MM.1S (cell line): Measurements from ENCODE around the gene HS6ST1.

ENCODE experiments used
- DNase-seq: peaks from one replicate; pipeline ENCODE4 v3.0.0-alpha.2; 2015
- H2AFZ ChIP-seq: fragments of 300-600 bp; sonication (generic); 2 replicates; pipeline ENCODE4 v1.6.0; 2016; ENCODE audit warnings: antibody characterized with exemption, low read length
- H3F3A ChIP-seq: fragments of 300-600 bp; sonication (generic); 2 replicates; pipeline ENCODE4 v1.6.1; 2016; ENCODE audit warnings: mild to moderate bottlenecking, antibody characterized with exemption, low read length, moderate library complexity, mixed read lengths; ENCODE audit not compliant: insufficient read depth
- H3K27ac ChIP-seq: fragments of 300-600 bp; sonication (generic); 2 replicates; pipeline ENCODE4 v1.5.1; 2016; ENCODE audit warnings: mild to moderate bottlenecking, low read length
- H3K27me3 ChIP-seq: fragments of 300-600 bp; sonication (generic); replicated peaks from 2 replicates; pipeline ENCODE4 v1.6.0; 2016; ENCODE audit warnings: low read length; ENCODE audit not compliant: insufficient read depth
- H3K36me3 ChIP-seq: fragments of 300-600 bp; sonication (generic); replicated peaks from 2 replicates; pipeline ENCODE4 v1.6.1; 2016; ENCODE audit warnings: mild to moderate bottlenecking, low read length, mixed read lengths; ENCODE audit not compliant: insufficient read depth
- H3K4me1 ChIP-seq: fragments of 300-600 bp; sonication (generic); 2 replicates; pipeline ENCODE4 v1.6.1; 2016; ENCODE audit warnings: low read length, mixed read lengths
- H3K4me2 ChIP-seq: fragments of 300-600 bp; sonication (generic); 2 replicates; pipeline ENCODE4 v1.6.0; 2016; ENCODE audit warnings: low read depth, low read length
- H3K4me3 ChIP-seq: fragments of 300-600 bp; sonication (generic); 2 replicates; pipeline ENCODE4 v1.5.1; 2016; ENCODE audit warnings: low read length, mixed read lengths
- H3K79me2 ChIP-seq: fragments of 300-600 bp; sonication (generic); 2 replicates; pipeline ENCODE4 v1.6.1; 2016; ENCODE audit warnings: mixed run types, low read length, mixed read lengths
- H3K9ac ChIP-seq: fragments of 300-600 bp; sonication (generic); 2 replicates; pipeline ENCODE4 v1.6.1; 2016; ENCODE audit warnings: low read length, mixed read lengths
- H3K9me2 ChIP-seq: fragments of 300-600 bp; sonication (generic); replicated peaks from 2 replicates; pipeline ENCODE4 v1.6.1; 2016; ENCODE audit warnings: mild to moderate bottlenecking, low read length, mixed read lengths; ENCODE audit not compliant: insufficient read depth
- H3K9me3 ChIP-seq: fragments of 300-600 bp; sonication (generic); replicated peaks from 2 replicates; pipeline ENCODE4 v1.6.1; 2016; ENCODE audit warnings: mild to moderate bottlenecking, low read length, mixed read lengths; ENCODE audit not compliant: insufficient read depth
- H4K20me1 ChIP-seq: fragments of 300-600 bp; sonication (generic); 2 replicates; pipeline ENCODE4 v1.6.1; 2016; ENCODE audit warnings: mild to moderate bottlenecking, low read length, moderate library complexity, mixed read lengths; ENCODE audit not compliant: insufficient read depth
- CTCF ChIP-seq: fragments of 300-600 bp; sonication (generic); IDR thresholded peaks from 2 replicates; pipeline ENCODE4 v1.5.1; 2016; ENCODE audit warnings: antibody characterized with exemption, low read length, mixed read lengths
- EZH2 ChIP-seq: fragments of 300-600 bp; sonication (generic); optimal IDR thresholded peaks from 2 replicates; pipeline ENCODE3; 2017; ENCODE audit warnings: low read depth, mild to moderate bottlenecking, antibody characterized with exemption, low read length, mixed read lengths
- EZH2phosphoT487 ChIP-seq: fragments of 300-600 bp; sonication (generic); IDR thresholded peaks from 2 replicates; pipeline ENCODE4 v1.6.1; 2018; ENCODE audit warnings: antibody characterized with exemption, low read length

The HS6ST1 gene

GRCh38 chr2:128347171-128347558 is 28.5 kb upstream of the HS6ST1 start:
- Histone ChIP-seq H3K9me3 (no peaks in the 10 kb centered on the region), H4K20me1 (no peaks in the 10 kb centered on the region), H3K9ac (no peak overlapping the region), H3F3A (no peaks in the 10 kb centered on the region), H3K4me2 (no peak overlapping the region), H3K4me3 (no peak overlapping the region), H3K27ac (no peak overlapping the region), H3K79me2 (no peaks in the 10 kb centered on the region), H3K36me3 (no peaks in the 10 kb centered on the region), H3K27me3 (no peaks in the 10 kb centered on the region), H3K4me1 (no peaks in the 10 kb centered on the region), H3K9me2 (no peaks in the 10 kb centered on the region), H2AFZ (no peak overlapping the region)
- TF ChIP-seq CTCF (no peak), EZH2 (no peak), EZH2phosphoT487 (no peak)
- no peak for DNase-seq

GRCh38 chr2:128346291-128347170 is 27.9 kb upstream of the HS6ST1 start:
- H3F3A ChIP-seq = no peaks in the 10 kb centered on the region
- no peak overlapping the region for H3K4me2 ChIP-seq
- no peak overlapping the region for H3K4me3 ChIP-seq
- H3K9me2 ChIP-seq = no peaks in the 10 kb centered on the region
- no peak overlapping the region for H3K27ac ChIP-seq
- H4K20me1 ChIP-seq = no peaks in the 10 kb centered on the region
- H3K9me3 ChIP-seq = no peaks in the 10 kb centered on the region
- no peak for DNase-seq
- no peak overlapping the region for H2AFZ ChIP-seq
- no peaks in the 10 kb centered on the region for H3K36me3 ChIP-seq
- no peaks in the 10 kb centered on the region for H3K27me3 ChIP-seq
- H3K4me1 ChIP-seq = no peaks in the 10 kb centered on the region
- no peaks in the 10 kb centered on the region for H3K79me2 ChIP-seq
- H3K9ac ChIP-seq = no peak overlapping the region
- TF ChIP-seq EZH2phosphoT487 (no peak), CTCF (no peak)

- DNase-seq = no peak
- Histone ChIP-seq H4K20me1 (no peaks in the 10 kb centered on the region), H3K4me3 (no peak overlapping the region), H2AFZ (no peak overlapping the region), H3K79me2 (no peaks in the 10 kb centered on the region), H3K9me2 (no peaks in the 10 kb centered on the region), H3K27me3 (no peaks in the 10 kb centered on the region), H3K9me3 (no peaks in the 10 kb centered on the region), H3K36me3 (no peaks in the 10 kb centered on the region), H3K4me1 (no peaks in the 10 kb centered on the region), H3F3A (no peaks in the 10 kb centered on the region), H3K9ac (no peak overlapping the region), H3K27ac (no peak overlapping the region), H3K4me2 (no peak overlapping the region)
- TF ChIP-seq EZH2 (no peak), EZH2phosphoT487 (no peak), CTCF (no peak)
Measured at GRCh38 chr2:128345436-128346165, 26.9 kb upstream of the HS6ST1 start.
